ENCODE measurements around the gene EYS.

Gene EYS

DNA sequence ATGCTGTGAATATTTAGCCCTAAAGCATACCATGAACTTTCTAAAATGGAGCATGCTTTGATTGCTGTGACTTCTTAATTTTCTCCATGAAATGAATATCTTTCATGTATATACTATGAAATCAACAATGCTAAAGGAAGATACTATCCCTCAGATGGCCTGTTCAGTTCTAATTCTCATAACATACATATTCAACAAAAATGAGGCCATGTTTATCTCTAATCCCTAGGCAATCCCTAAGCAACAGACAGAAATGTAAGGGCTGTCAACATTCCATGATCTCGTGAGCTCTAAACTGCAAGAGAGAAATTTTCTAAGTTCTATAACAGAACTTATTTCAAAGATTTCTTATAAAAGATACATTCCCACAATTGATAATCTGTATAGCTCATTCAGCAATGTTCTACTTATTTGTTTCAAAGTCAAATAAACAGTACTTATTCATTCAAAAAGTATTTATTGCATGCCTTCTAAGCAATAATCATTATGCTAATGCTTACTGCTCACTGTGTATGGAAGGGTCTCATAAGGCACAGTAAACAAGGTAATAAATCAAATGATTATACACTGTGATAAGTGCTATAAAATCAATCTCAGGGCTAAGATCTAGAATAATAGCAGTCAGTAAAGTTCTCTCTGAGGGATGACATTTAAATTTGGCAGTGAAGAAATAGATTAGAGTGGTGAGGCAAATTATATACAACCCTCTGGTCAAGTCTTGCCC, 1578.6 kb downstream of the EYS start:
- H3K27me3 ChIP-seq (ENCODE audit: insufficient read depth, low read length, poor library complexity, severe bottlenecking), result no peaks in the 10 kb centered on the region
- H3K4me1 ChIP-seq (ENCODE audit: insufficient read depth, low read length, poor library complexity, severe bottlenecking), result no peaks in the 10 kb centered on the region
- H3K9ac ChIP-seq (ENCODE audit: low read depth, low read length, poor library complexity, severe bottlenecking), result no peak overlapping the region
- H3K9me3 ChIP-seq (ENCODE audit: insufficient read depth, low read depth, low read length), result no peaks in the 10 kb centered on the region
- no peaks in the 10 kb centered on the region for H3K36me3 ChIP-seq (ENCODE audit: insufficient read depth, low read length)
- H2AFZ ChIP-seq (ENCODE audit: low read length), result no peak overlapping the region
- H3F3A ChIP-seq (ENCODE audit: low read depth), result no peaks in the 10 kb centered on the region
- H3K9me2 ChIP-seq (replicated peaks; ENCODE audit: low read depth, low read length), result no peaks in the 10 kb centered on the region
- H3K4me2 ChIP-seq (ENCODE audit: low read depth, low read length, poor library complexity, severe bottlenecking), result no peak overlapping the region
- H3K4me3 ChIP-seq (ENCODE audit: low read length, poor library complexity, severe bottlenecking), result no peak overlapping the region
- no peak for TF ChIP-seq EZH2phosphoT487 (IDR thresholded peaks at IDR 0.05; ENCODE audit: borderline replicate concordance)
- TF ChIP-seq, protein P1, sequence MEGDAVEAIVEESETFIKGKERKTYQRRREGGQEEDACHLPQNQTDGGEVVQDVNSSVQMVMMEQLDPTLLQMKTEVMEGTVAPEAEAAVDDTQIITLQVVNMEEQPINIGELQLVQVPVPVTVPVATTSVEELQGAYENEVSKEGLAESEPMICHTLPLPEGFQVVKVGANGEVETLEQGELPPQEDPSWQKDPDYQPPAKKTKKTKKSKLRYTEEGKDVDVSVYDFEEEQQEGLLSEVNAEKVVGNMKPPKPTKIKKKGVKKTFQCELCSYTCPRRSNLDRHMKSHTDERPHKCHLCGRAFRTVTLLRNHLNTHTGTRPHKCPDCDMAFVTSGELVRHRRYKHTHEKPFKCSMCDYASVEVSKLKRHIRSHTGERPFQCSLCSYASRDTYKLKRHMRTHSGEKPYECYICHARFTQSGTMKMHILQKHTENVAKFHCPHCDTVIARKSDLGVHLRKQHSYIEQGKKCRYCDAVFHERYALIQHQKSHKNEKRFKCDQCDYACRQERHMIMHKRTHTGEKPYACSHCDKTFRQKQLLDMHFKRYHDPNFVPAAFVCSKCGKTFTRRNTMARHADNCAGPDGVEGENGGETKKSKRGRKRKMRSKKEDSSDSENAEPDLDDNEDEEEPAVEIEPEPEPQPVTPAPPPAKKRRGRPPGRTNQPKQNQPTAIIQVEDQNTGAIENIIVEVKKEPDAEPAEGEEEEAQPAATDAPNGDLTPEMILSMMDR (conservative IDR thresholded peaks at IDR 0.05; ENCODE audit: low read length), result no peak
- H4K20me1 ChIP-seq (ENCODE audit: insufficient read depth, low read length, poor library complexity, severe bottlenecking), result no peaks in the 10 kb centered on the region
- no peaks in the 10 kb centered on the region for H3K79me2 ChIP-seq (ENCODE audit: insufficient read depth, low read length)

DNA sequence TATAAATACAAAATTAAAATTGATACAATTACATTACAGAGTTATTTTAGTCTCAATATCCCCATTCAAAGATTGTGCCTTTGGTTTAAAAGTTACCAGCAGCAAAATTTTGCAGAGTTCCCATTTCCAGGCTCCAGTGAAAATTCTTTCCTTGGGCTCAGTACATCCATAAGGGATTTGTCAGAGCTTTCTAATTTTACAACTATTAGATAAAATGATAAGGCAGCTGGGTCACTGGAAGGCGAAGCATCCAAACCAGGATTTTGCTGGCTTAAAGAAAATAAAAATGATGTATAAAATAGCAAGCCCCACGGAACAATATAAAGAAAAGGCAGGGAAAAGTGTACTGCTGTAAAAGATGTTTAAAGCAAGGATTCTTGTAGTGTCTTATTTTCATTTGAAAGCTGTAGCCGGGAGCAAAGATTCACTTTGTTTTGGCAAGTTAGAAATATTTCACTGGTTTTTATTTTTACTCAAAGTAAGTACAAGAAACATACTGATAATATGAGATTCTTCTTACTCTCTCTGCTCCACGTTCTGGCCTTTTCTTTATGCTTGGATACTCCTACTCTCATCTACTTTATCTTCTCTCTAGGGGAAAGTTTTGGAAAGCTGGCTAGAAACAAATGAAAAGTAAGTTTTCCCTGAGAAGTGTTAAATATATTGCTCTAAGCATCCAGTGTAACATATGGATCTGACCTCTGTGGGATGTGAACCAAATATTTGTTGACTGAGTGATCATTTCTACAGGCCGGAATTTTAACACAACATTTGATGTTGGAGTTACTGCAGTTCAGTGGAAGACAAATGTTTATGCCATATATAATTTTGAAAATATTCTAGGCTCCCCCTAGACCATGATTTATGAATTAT, 1583.0 kb downstream of the EYS start:
- Histone ChIP-seq H3K36me3 (ENCODE audit: insufficient read depth, low read length) (no peaks in the 10 kb centered on the region), H3K79me2 (ENCODE audit: insufficient read depth, low read length) (no peaks in the 10 kb centered on the region), H3K9me3 (ENCODE audit: insufficient read depth, low read depth, low read length) (no peaks in the 10 kb centered on the region), H4K20me1 (ENCODE audit: insufficient read depth, low read length, poor library complexity, severe bottlenecking) (no peaks in the 10 kb centered on the region), H2AFZ (ENCODE audit: low read length) (no peak overlapping the region), H3K9me2 (replicated peaks; ENCODE audit: low read depth, low read length) (no peaks in the 10 kb centered on the region), H3F3A (ENCODE audit: low read depth) (no peaks in the 10 kb centered on the region), H3K27me3 (ENCODE audit: insufficient read depth, low read length, poor library complexity, severe bottlenecking) (no peaks in the 10 kb centered on the region), H3K4me3 (ENCODE audit: low read length, poor library complexity, severe bottlenecking) (no peak overlapping the region), H3K4me2 (ENCODE audit: low read depth, low read length, poor library complexity, severe bottlenecking) (no peak overlapping the region), H3K9ac (ENCODE audit: low read depth, low read length, poor library complexity, severe bottlenecking) (no peak overlapping the region), H3K4me1 (ENCODE audit: insufficient read depth, low read length, poor library complexity, severe bottlenecking) (no peaks in the 10 kb centered on the region)
- TF ChIP-seq EZH2phosphoT487 (IDR thresholded peaks at IDR 0.05; ENCODE audit: borderline replicate concordance), result no peak
- TF ChIP-seq, protein P1 (conservative IDR thresholded peaks at IDR 0.05; ENCODE audit: low read length), result no peak

DNA sequence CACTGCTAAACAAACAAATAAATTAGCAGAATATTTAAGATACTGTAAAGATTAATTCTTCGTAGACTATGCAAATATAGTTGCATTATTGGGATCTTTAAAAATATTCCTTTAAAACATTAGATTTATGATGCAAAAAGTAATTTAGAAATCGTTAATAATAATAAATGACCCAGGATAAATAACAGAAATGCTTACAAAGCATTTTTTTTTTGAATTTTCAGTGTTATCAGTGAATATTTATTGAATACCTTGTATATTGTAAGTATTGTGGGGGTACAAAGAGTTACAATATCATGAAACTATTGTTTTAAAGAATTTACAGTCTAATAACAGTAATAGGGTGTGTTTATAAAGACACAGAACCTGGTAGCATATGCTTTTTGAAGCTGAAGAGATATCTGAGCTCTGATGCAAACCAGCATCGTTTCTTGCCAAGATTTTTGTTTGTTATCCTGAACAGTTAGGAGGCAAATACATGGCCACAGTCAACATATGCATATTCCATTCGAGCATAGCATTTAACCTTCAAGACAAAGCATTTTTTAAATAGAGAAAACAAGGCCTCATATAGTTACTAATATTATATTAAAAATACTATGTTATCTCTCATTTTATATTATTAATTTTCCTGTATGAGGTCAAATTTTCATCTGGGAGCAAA, 1584.2 kb downstream of the EYS start:
- no peaks in the 10 kb centered on the region for H3K9me2 ChIP-seq (replicated peaks; ENCODE audit: low read depth, low read length)
- H3K4me3 ChIP-seq (ENCODE audit: low read length, poor library complexity, severe bottlenecking), result no peak overlapping the region
- H2AFZ ChIP-seq (ENCODE audit: low read length), result no peak overlapping the region
- no peaks in the 10 kb centered on the region for H3F3A ChIP-seq (ENCODE audit: low read depth)
- no peaks in the 10 kb centered on the region for H4K20me1 ChIP-seq (ENCODE audit: insufficient read depth, low read length, poor library complexity, severe bottlenecking)
- no peaks in the 10 kb centered on the region for H3K79me2 ChIP-seq (ENCODE audit: insufficient read depth, low read length)
- H3K9me3 ChIP-seq (ENCODE audit: insufficient read depth, low read depth, low read length), result no peaks in the 10 kb centered on the region
- no peaks in the 10 kb centered on the region for H3K4me1 ChIP-seq (ENCODE audit: insufficient read depth, low read length, poor library complexity, severe bottlenecking)
- no peak overlapping the region for H3K4me2 ChIP-seq (ENCODE audit: low read depth, low read length, poor library complexity, severe bottlenecking)
- no peaks in the 10 kb centered on the region for H3K36me3 ChIP-seq (ENCODE audit: insufficient read depth, low read length)
- H3K27me3 ChIP-seq (ENCODE audit: insufficient read depth, low read length, poor library complexity, severe bottlenecking), result no peaks in the 10 kb centered on the region
- H3K9ac ChIP-seq (ENCODE audit: low read depth, low read length, poor library complexity, severe bottlenecking), result no peak overlapping the region
- TF ChIP-seq, protein P1 (conservative IDR thresholded peaks at IDR 0.05; ENCODE audit: low read length), result no peak
- no peak for TF ChIP-seq EZH2phosphoT487 (IDR thresholded peaks at IDR 0.05; ENCODE audit: borderline replicate concordance)

All from Loucy (cell line).